SH-SY5Y (cell line): ENCODE results near the gene CCR3.

ENCODE experiments used
- GATA2 ChIP-seq: IDR thresholded peaks from 2 replicates; pipeline ENCODE4 v1.6.1; 2011; ENCODE audit warnings: mild to moderate bottlenecking, low read depth, low read length
- GATA3 ChIP-seq: IDR thresholded peaks from 2 replicates; pipeline ENCODE4 v1.6.1; 2011; ENCODE audit warnings: low read depth, mild to moderate bottlenecking, low read length, moderate library complexity

DNA sequence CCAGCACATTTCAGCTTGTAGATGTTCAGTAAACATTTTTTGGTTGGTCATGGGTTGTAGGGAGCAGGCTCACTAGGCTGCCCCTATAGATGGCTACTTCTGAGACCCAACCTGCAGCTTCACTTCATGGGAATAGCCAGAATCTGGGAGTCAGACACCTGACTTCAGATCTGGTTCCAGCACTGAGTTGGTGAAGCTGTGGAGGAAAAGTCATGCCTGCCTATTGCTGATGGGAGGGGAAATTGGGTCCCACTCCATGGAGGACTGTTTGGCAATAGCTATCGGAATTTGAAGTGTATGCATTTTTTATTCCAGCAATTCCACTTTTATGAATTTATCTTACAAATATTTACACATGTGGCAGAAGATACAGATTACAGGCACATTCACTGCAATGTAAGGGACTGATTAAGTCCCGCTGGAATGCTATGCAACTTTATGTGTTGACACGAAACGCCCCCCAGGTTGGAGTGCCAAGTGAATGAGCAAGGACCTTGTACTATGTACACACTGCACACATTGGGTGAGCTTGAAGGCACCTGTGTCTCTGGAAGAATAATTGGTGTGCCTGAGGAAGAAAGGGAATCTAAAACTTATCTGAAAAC, 26.3 kb upstream of the CCR3 start:
- TF ChIP-seq GATA3 (no peak), GATA2 (no peak)
